Measurements from ENCODE around the gene MYH3. TPM values are rescaled to one million over a fixed set of nuclear protein-coding genes. Genes with fewer than 3 reads are reported as not detected.

MYH3 gene
- total RNA-seq, 1 experiment from 2014 or later, result 0.69 TPM

- no peaks in the 10 kb centered on the region for H3K27me3 ChIP-seq (ENCODE audit: control insufficient read depth, insufficient read depth, low read length)
- DNase-seq, result no peak
- H3K4me3 ChIP-seq (ENCODE audit: insufficient read depth, low read depth, low read length), result no peak overlapping the region
- H3K36me3 ChIP-seq (replicated peaks; ENCODE audit: control insufficient read depth, insufficient read depth, low read length), result no peaks in the 10 kb centered on the region
Observed at GRCh38 chr17:10613775-10614513, 43.2 kb downstream of the MYH3 start.

DNA sequence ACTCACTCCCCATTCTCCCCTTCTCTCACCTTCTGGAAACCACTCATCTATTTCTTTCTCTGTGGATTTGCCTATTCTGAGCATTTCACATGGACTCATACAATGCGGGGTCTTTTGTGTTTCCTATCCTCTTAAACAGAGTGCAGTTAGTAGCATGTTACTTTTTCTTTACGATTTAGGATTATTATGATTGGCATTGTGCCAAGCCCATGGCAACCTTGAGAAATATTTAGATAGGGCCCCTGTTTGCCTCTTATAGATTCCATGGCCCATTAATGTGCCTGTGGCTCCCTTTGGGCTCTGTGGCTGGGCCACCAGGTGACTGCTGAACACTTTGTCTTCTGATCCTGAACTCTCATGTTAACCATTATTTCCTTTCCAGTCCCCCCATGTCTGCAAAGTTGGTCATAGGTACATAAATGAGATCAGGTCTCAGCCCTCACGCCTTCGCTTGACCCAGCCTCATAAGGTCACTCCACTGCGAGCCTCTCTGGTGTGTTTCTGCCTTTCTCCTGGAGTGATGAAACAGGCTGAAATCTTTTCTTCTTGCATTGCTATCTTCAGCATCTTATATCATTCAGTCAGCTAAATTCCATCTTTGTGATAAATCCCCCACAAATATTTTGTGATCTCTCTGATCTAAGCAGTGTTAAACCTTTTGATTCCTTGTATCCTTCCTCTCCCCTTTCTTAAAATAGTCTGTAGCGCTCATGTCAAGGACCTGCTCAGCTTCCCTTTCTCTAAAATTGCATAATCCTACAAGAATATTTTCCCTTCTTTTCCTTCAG lies 44.0 kb downstream of the MYH3 start:
- DNase-seq, result no peak
- Histone ChIP-seq H3K4me3 (ENCODE audit: insufficient read depth, low read depth, low read length) (no peak overlapping the region), H3K36me3 (replicated peaks; ENCODE audit: control insufficient read depth, insufficient read depth, low read length) (no peaks in the 10 kb centered on the region), H3K27me3 (ENCODE audit: control insufficient read depth, insufficient read depth, low read length) (no peaks in the 10 kb centered on the region)

- Histone ChIP-seq H3K36me3 (replicated peaks; ENCODE audit: control insufficient read depth, insufficient read depth, low read length) (no peaks in the 10 kb centered on the region), H3K4me3 (ENCODE audit: insufficient read depth, low read depth, low read length) (no peak overlapping the region), H3K27me3 (ENCODE audit: control insufficient read depth, insufficient read depth, low read length) (no peaks in the 10 kb centered on the region)
- no peak for DNase-seq
Observed at GRCh38 chr17:10610884-10611283, 46.2 kb downstream of the MYH3 start.

- no peak for DNase-seq
- no peaks in the 10 kb centered on the region for H3K27me3 ChIP-seq (ENCODE audit: control insufficient read depth, insufficient read depth, low read length)
- no peaks in the 10 kb centered on the region for H3K36me3 ChIP-seq (replicated peaks; ENCODE audit: control insufficient read depth, insufficient read depth, low read length)
- H3K4me3 ChIP-seq (ENCODE audit: insufficient read depth, low read depth, low read length), result no peak overlapping the region
Observed at GRCh38 chr17:10608244-10608643, 48.9 kb downstream of the MYH3 start.

- H3K36me3 ChIP-seq (replicated peaks; ENCODE audit: control insufficient read depth, insufficient read depth, low read length), result no peaks in the 10 kb centered on the region
Observed at GRCh38 chr17:10606110-10606509, 51.0 kb downstream of the MYH3 start.

GRCh38 chr17:10605221-10605783 lies 51.8 kb downstream of the MYH3 start:
- Histone ChIP-seq H3K36me3 (replicated peaks; ENCODE audit: control insufficient read depth, insufficient read depth, low read length) (no peaks in the 10 kb centered on the region), H3K27me3 (ENCODE audit: control insufficient read depth, insufficient read depth, low read length) (no peaks in the 10 kb centered on the region), H3K4me3 (ENCODE audit: insufficient read depth, low read depth, low read length) (no peak overlapping the region)
- DNase-seq, result no peak

More at GRCh38 chr17:10606110-10606509, 51.0 kb downstream of the MYH3 start:
- no peaks in the 10 kb centered on the region for H3K27me3 ChIP-seq (ENCODE audit: control insufficient read depth, insufficient read depth, low read length)
- DNase-seq, result no peak
- no peak overlapping the region for H3K4me3 ChIP-seq (ENCODE audit: insufficient read depth, low read depth, low read length)

DNA sequence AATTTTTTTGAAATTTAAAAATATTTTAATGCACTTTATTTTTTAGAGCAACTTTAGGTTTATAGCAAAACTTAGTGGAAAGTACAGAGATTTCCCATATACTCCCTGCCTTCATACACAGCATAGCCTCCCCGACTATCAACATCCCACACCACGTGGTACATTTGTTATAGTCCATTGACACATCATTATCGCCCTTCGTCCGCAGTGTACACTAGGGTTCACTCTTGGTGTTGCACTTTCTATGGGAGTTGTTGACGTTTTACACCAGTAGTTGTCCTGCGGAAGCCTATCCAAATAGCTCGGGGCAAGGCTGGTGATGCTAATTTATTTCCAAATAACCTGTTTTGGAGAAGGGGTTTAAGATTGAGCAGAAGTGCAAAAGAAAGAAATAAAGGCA lies 52.6 kb downstream of the MYH3 start:
- Histone ChIP-seq H3K4me3 (ENCODE audit: insufficient read depth, low read depth, low read length) (no peak overlapping the region), H3K36me3 (replicated peaks; ENCODE audit: control insufficient read depth, insufficient read depth, low read length) (no peaks in the 10 kb centered on the region), H3K27me3 (ENCODE audit: control insufficient read depth, insufficient read depth, low read length) (no peaks in the 10 kb centered on the region)
- DNase-seq, result no peak

DNA sequence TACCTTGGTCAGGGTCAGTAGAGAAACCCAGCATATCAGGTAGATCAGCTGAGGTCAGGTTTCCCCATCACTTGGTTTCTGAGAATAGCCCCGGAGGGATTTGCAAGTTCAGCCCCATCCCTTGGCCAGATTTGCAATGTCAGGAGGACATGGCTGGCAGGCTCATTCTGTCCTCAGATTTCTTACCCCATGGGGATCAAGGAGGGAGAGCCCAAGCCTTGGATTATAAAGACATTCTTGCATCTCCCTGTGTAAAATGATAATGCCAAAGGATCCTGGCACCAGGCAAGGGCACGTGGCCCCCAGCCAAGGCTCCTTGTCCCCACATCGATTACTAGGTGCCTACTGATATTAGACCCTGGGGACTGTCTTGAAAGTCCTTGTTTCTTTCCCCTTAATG lies 53.2 kb downstream of the MYH3 start:
- no peaks in the 10 kb centered on the region for H3K27me3 ChIP-seq (ENCODE audit: control insufficient read depth, insufficient read depth, low read length)
- no peak for DNase-seq
- no peaks in the 10 kb centered on the region for H3K36me3 ChIP-seq (replicated peaks; ENCODE audit: control insufficient read depth, insufficient read depth, low read length)
- H3K4me3 ChIP-seq (ENCODE audit: insufficient read depth, low read depth, low read length), result no peak overlapping the region

DNA sequence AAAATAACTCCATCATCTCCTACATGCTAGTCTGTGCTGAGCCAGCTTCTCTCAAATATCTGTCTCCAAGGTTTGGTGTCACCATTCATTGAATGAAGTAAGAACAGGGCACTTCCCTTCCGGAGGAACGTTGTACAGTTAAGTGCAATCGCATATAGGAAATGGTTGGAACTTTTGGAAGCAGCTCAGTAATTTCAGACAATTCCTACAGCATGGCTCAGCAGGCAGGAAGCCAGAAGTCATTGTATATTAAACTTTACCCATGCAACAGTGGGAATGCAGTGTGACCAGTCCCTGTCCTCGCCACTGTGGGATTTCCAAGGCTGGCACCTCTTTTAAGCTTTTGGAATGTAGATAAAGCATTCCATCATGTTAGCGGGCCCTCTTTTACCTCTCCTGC lies 56.5 kb downstream of the MYH3 start:
- Histone ChIP-seq H3K36me3 (replicated peaks; ENCODE audit: control insufficient read depth, insufficient read depth, low read length) (no peaks in the 10 kb centered on the region), H3K27me3 (ENCODE audit: control insufficient read depth, insufficient read depth, low read length) (no peaks in the 10 kb centered on the region), H3K4me3 (ENCODE audit: insufficient read depth, low read depth, low read length) (no peak overlapping the region)
- no peak for DNase-seq

DNA sequence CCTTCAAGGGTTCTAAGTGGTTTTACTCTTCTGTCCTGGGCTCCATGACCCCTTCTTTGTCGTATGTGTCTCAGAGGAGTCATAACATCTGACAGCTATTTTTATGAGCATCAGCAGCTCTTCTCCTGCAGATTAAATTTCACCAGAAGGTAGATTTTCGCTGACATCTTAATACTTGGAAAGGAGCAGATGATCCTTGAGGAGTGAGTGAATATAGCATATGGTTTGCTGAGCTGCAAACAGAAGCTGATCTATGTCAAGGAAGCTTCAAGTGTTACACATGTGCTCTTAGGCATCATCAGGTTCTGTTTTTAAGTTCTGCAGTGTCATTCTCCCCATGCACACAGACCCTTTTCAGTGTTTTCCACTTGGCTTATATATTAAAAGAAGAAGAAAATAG lies 58.5 kb downstream of the MYH3 start:
- no peak for DNase-seq
- Histone ChIP-seq H3K36me3 (replicated peaks; ENCODE audit: control insufficient read depth, insufficient read depth, low read length) (no peaks in the 10 kb centered on the region), H3K4me3 (ENCODE audit: insufficient read depth, low read depth, low read length) (no peak overlapping the region), H3K27me3 (ENCODE audit: control insufficient read depth, insufficient read depth, low read length) (no peaks in the 10 kb centered on the region)

- Histone ChIP-seq H3K4me3 (ENCODE audit: insufficient read depth, low read depth, low read length) (no peak overlapping the region), H3K27me3 (ENCODE audit: control insufficient read depth, insufficient read depth, low read length) (no peaks in the 10 kb centered on the region), H3K36me3 (replicated peaks; ENCODE audit: control insufficient read depth, insufficient read depth, low read length) (no peaks in the 10 kb centered on the region)
- no peak for DNase-seq
Observed at GRCh38 chr17:10589553-10590145, 67.5 kb downstream of the MYH3 start.

GRCh38 chr17:10585529-10585928 lies 71.6 kb downstream of the MYH3 start:
- DNase-seq, result no peak
- no peak overlapping the region for H3K4me3 ChIP-seq (ENCODE audit: insufficient read depth, low read depth, low read length)

GRCh38 chr17:10583834-10584233 lies 73.3 kb downstream of the MYH3 start:
- Histone ChIP-seq H3K27me3 (ENCODE audit: control insufficient read depth, insufficient read depth, low read length) (no peaks in the 10 kb centered on the region), H3K36me3 (replicated peaks; ENCODE audit: control insufficient read depth, insufficient read depth, low read length) (no peaks in the 10 kb centered on the region), H3K4me3 (ENCODE audit: insufficient read depth, low read depth, low read length) (no peak overlapping the region)
- no peak for DNase-seq

More at GRCh38 chr17:10585529-10585928, 71.6 kb downstream of the MYH3 start:
- H3K27me3 ChIP-seq (ENCODE audit: control insufficient read depth, insufficient read depth, low read length), result no peaks in the 10 kb centered on the region
- no peaks in the 10 kb centered on the region for H3K36me3 ChIP-seq (replicated peaks; ENCODE audit: control insufficient read depth, insufficient read depth, low read length)

DNA sequence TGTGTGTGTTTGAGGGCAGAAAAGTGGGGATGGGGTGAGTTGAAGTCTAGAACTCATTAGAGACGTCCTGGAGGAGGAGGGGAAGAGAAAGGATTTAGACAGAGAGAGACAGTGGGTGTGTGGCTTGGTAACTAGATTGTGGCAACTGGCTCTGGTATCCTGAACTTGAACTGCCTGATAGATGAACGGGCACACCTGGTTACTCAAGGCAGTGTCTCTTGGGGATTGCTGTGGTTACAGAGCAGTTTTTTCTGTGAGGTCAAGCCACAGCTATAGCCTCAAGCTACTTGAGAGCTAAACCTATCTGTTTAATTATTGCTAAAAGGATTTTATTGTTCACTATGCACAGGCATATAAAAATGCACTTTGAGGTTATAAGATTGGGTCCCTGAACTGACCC lies 77.8 kb downstream of the MYH3 start:
- no peak overlapping the region for H3K4me3 ChIP-seq (ENCODE audit: insufficient read depth, low read depth, low read length)
- no peaks in the 10 kb centered on the region for H3K27me3 ChIP-seq (ENCODE audit: control insufficient read depth, insufficient read depth, low read length)
- H3K36me3 ChIP-seq (replicated peaks; ENCODE audit: control insufficient read depth, insufficient read depth, low read length), result no peaks in the 10 kb centered on the region
- DNase-seq, result no peak
